ENCODE measurements around the gene GRIA3.

DNA sequence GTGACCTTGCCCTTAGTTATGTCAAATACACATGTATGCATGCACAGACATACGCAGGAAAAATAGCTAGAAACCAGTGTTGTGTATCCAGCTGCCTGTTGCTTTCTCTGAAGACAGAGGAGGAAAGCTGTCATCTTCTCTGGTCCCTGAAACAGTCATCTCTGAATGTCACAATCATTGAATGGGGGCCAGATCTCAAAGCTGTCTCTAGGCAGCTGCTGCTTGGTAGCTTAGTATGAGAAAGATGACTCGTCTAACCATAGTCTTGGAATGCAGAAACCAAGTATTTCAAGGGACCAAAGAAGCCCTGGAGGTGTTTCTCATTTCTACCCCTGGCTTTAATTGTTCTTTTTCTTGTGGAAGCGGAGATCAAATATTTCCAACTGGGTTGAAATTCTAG lies 4.0 kb downstream of the GRIA3 start:
- TF ChIP-seq, protein P1, sequence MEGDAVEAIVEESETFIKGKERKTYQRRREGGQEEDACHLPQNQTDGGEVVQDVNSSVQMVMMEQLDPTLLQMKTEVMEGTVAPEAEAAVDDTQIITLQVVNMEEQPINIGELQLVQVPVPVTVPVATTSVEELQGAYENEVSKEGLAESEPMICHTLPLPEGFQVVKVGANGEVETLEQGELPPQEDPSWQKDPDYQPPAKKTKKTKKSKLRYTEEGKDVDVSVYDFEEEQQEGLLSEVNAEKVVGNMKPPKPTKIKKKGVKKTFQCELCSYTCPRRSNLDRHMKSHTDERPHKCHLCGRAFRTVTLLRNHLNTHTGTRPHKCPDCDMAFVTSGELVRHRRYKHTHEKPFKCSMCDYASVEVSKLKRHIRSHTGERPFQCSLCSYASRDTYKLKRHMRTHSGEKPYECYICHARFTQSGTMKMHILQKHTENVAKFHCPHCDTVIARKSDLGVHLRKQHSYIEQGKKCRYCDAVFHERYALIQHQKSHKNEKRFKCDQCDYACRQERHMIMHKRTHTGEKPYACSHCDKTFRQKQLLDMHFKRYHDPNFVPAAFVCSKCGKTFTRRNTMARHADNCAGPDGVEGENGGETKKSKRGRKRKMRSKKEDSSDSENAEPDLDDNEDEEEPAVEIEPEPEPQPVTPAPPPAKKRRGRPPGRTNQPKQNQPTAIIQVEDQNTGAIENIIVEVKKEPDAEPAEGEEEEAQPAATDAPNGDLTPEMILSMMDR (conservative IDR thresholded peaks at IDR 0.05 in 1 of 2, IDR thresholded peaks at IDR 0.05 in 1 of 2; ENCODE audit: low read depth in 1 of 2, low read length in 2 of 2), result no peak
- no peak for TF ChIP-seq EZH2 (IDR thresholded peaks at IDR 0.05; ENCODE audit: low read length, missing control alignments)

Measured in fibroblast of lung (primary cell).